ENCODE results near the gene QSOX2. TPM values are rescaled to one million over a fixed set of nuclear protein-coding genes. Genes with fewer than 3 reads are reported as not detected.

The QSOX2 gene
- 10 to 100 TPM in 3 of 6 donors, 1 to 10 TPM in 3; 6.9 to 14.8 (median 10.1) TPM for total RNA-seq

DNA sequence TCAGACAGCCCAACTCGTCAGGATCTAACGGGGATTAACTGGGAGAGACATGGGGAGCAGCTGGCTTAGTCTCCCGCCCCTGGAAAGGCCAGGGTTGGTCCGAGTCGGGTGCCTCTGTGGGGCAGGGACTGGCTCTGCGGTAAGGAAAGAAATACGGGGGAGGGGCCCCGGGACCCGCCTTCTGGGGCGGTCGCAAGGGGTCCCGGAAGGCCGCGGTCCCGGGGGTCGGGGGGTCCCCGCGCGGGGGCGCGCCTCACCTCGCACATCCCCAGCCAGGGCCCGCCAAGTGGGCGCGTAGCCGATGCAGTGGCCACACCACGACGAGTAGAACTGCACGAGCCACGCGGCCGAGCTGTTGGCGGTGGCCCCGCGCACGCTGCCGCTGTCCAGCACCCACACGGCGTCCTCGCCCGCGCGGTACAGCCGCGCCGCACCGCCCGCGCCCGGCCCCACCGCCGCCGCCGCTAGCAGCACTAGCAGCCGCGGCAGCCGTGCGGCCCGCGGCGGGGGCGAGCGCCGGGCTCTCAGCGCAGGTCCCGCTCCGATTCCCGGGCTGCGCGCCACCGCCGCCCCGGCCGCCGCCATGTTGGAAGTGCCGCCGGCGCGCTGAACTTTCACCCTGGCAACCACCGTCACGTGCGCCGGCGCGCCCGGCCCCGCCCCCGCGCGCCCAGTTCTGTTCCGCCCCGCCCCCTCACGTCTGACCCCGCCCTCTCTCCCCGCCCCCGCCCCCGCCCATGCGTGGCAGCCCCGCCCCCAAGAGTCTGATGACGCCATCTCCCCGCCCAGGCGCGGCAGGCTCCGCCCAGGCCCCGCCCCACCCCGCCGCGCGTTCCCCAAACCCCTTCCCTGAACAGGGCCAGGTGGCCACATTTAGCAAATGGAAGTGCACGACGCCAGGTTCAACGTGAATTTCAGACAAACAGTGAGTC is at the start of gene QSOX2:
QSOX2 (minus strand) TSS at position 594 of the 932 bp plus-strand sequence; CDS start at position 585, 9 bp downstream.
- 2% methylated on average over 7 to 21 of the region's 112 CpGs for WGBS, 2 donors
- ATAC-seq (ENCODE audit: low FRiP score in 2 of 2): peak; percentile 87 to 91
- no peaks in the 10 kb centered on the region for H3K9me3 ChIP-seq
- peak; percentile 85 to 97 for DNase-seq
- H3K27ac ChIP-seq: peak within 1 kb of the TSS in 1 of 4 donors; percentile 66
- no peak for TF ChIP-seq EP300 (IDR thresholded peaks at IDR 0.05)
- TF ChIP-seq, protein P1, sequence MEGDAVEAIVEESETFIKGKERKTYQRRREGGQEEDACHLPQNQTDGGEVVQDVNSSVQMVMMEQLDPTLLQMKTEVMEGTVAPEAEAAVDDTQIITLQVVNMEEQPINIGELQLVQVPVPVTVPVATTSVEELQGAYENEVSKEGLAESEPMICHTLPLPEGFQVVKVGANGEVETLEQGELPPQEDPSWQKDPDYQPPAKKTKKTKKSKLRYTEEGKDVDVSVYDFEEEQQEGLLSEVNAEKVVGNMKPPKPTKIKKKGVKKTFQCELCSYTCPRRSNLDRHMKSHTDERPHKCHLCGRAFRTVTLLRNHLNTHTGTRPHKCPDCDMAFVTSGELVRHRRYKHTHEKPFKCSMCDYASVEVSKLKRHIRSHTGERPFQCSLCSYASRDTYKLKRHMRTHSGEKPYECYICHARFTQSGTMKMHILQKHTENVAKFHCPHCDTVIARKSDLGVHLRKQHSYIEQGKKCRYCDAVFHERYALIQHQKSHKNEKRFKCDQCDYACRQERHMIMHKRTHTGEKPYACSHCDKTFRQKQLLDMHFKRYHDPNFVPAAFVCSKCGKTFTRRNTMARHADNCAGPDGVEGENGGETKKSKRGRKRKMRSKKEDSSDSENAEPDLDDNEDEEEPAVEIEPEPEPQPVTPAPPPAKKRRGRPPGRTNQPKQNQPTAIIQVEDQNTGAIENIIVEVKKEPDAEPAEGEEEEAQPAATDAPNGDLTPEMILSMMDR (IDR thresholded peaks at IDR 0.05): peak in 3 of 6 experiments; percentile 4 to 24 (median 23)
- no peak for TF ChIP-seq POLR2AphosphoS5 (IDR thresholded peaks at IDR 0.05)
- peak in 1 of 4 donors; percentile 23 for TF ChIP-seq POLR2A (IDR thresholded peaks at IDR 0.05)
- H3K4me3 ChIP-seq: peak within 1 kb of the TSS; percentile 70 to 96 (median 80)
- H3K36me3 ChIP-seq: no peaks in the 10 kb centered on the region
- no peaks in the 10 kb centered on the region for H3K27me3 ChIP-seq
- peaks cover 12 to 20% (median 15%) of the 10 kb centered on the region in 4 donors for H3K4me1 ChIP-seq

DNA sequence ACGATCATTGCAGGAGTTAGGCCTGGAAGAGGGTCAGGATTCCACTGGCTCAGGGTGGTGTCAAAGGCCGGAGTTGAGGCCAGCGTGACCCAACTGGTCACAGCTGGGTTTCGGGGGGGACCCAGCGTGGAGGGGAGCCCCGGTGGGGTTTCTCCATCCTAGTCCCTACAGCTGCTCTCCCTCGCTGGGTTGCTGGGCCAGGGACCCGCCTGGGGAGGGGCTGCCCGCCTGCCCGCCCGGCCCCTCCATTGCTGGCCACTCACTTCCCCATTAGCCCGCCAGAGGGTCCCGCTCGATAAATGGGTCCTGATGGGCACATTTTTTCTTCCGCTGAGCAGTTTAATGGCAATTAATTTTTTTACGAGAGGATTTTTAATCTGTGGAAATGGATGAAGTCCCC is 49.4 kb upstream of the QSOX2 start:
- Histone ChIP-seq H3K4me3 (no peak overlapping the region), H3K27ac (no peak overlapping the region), H3K27me3 (no peaks in the 10 kb centered on the region), H3K9me3 (no peaks in the 10 kb centered on the region), H3K4me1 (peaks cover 0 to 5% (median 0%) of the 10 kb centered on the region in 4 donors), H3K36me3 (no peaks in the 10 kb centered on the region)
- WGBS, 2 donors: 89 to 94% methylated on average over 10 to 16 of the region's 16 CpGs
- ATAC-seq (ENCODE audit: low FRiP score in 2 of 2) (no peak), DNase-seq (peak in 1 of 2 donors; percentile 48)
- TF ChIP-seq POLR2A (IDR thresholded peaks at IDR 0.05): no peak
- TF ChIP-seq POLR2AphosphoS5 (IDR thresholded peaks at IDR 0.05): no peak
- TF ChIP-seq, protein P1 (IDR thresholded peaks at IDR 0.05): no peak
- TF ChIP-seq EP300 (IDR thresholded peaks at IDR 0.05): no peak

GRCh38 chr9:136294437-136294836 is 48.8 kb upstream of the QSOX2 start:
- Histone ChIP-seq H3K4me1 (peaks cover 0 to 5% (median 0%) of the 10 kb centered on the region in 4 donors), H3K9me3 (no peaks in the 10 kb centered on the region), H3K27ac (no peak overlapping the region), H3K4me3 (no peak overlapping the region), H3K27me3 (no peaks in the 10 kb centered on the region), H3K36me3 (no peaks in the 10 kb centered on the region)
- WGBS, 2 donors: 75 to 85% methylated on average over 3 to 5 of the region's 5 CpGs
- TF ChIP-seq, protein P1 (IDR thresholded peaks at IDR 0.05): no peak
- no peak for TF ChIP-seq POLR2A (IDR thresholded peaks at IDR 0.05)
- TF ChIP-seq EP300 (IDR thresholded peaks at IDR 0.05): no peak
- no peak for TF ChIP-seq POLR2AphosphoS5 (IDR thresholded peaks at IDR 0.05)
- DNase-seq: peak in 1 of 2 donors; percentile 25
- no peak for ATAC-seq (ENCODE audit: low FRiP score in 2 of 2)

DNA sequence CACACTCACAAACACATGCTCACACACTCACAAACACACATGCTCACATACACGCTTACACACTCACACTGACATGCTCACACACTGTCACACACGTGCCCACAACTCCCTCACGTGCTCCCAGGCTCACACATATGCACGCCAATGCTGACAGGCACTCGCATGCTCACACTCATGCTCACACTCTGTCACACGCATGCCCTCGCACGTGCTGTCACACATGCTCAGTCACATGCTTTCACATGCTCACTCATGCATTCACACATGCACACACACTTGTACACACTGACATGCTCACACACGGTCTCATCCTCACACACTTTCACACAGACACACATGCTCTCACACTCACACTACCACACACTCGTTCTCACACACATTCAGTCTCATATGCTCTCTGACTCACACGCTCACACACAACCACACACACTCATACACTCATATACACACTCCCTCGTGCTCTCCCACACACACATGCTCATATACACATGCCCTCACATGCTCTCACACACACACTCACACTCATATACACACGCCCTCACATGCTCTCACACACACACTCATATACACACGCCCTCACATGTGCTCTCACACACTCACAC is 48.0 kb upstream of the QSOX2 start:
- Histone ChIP-seq H3K27ac (no peak overlapping the region), H3K4me1 (peaks cover 0 to 5% (median 0%) of the 10 kb centered on the region in 4 donors), H3K27me3 (no peaks in the 10 kb centered on the region), H3K4me3 (no peak overlapping the region), H3K9me3 (no peaks in the 10 kb centered on the region), H3K36me3 (no peaks in the 10 kb centered on the region)
- ATAC-seq (ENCODE audit: low FRiP score in 2 of 2) (no peak), DNase-seq (no peak)
- no peak for TF ChIP-seq POLR2A (IDR thresholded peaks at IDR 0.05)
- no peak for TF ChIP-seq EP300 (IDR thresholded peaks at IDR 0.05)
- TF ChIP-seq, protein P1 (IDR thresholded peaks at IDR 0.05): no peak
- TF ChIP-seq POLR2AphosphoS5 (IDR thresholded peaks at IDR 0.05): no peak
- WGBS, 2 donors: 82 to 86% methylated on average over 14 of the region's 14 CpGs

Data from upper lobe of left lung (tissue), 6 donors.